K562 (cell line): ENCODE results near the gene ANKMY1. TPM values are rescaled to one million over a fixed set of nuclear protein-coding genes. Genes with fewer than 3 reads are reported as not detected.
A peak's percentile ranks its signal among the peaks of the same experiment; 100 is the strongest.

Experiments used
- ATAC-seq: fragments of 200-7000 bp; cut with Tn5 transposase; 3 replicates; pipeline ENCODE4 v1.9.1; 2020; ENCODE audit warnings: moderate library complexity
- BruUV-seq: library from RNA; stranded (reverse); fragments of 400-500 nt; replicated peaks from 2 replicates; lab custom pipeline; 2021; lab: Mats Ljungman, UMichigan
- CTCF ChIA-PET: fragments of 300-600 bp; formaldehyde crosslinking; extraction: SDS; loops from one replicate; lab custom pipeline; 2021; ENCODE audit warnings: low intra/inter-chr PET ratio; lab: Yijun Ruan, JAX
- POLR2A ChIA-PET: fragments of 300-600, 350-650 bp; sonication (Branson Sonifier 250); formaldehyde crosslinking; extraction: SDS; loops from one replicate; lab custom pipeline; 2021; ENCODE audit warnings: antibody characterized with exemption, inconsistent platforms; lab: Yijun Ruan, JAX
- DNase-seq, 4 experiments: peaks; one replicate each; pipeline versions ENCODE4 v3.0.0 to v3.0.0-alpha.2; 2011 to 2018; ENCODE audit warnings: low spot score in 3 of 4, mixed read lengths in 3 of 4; ENCODE audit errors: extremely low read depth in 1 of 4
- FAIRE-seq: peaks from 2 replicates; lab custom pipeline; 2011; peaks lifted over from hg19 to GRCh38; lab: Jason Lieb, UNC
- H2AFZ ChIP-seq: 2 replicates; pipeline ENCODE4 v1.6.0; 2011; ENCODE audit warnings: low read depth, low read length, control low read depth, inconsistent platforms
- H3K27ac ChIP-seq: fragments of 200-600 bp; 3 replicates; pipeline ENCODE4 v1.8.0; 2011; ENCODE audit warnings: low read depth, mild to moderate bottlenecking, control low read depth, inconsistent platforms, low read length, moderate library complexity, mixed read lengths; ENCODE audit errors: extremely low read depth
- H3K27me3 ChIP-seq, 2 experiments: fragments of 300-600 bp in 1 of 2; 2 replicates in 1 of 2; 3 replicates in 1 of 2; pipeline versions ENCODE4 v1.6.0 to v1.8.0; 2011; ENCODE audit warnings: inconsistent platforms in 2 of 2, low read length in 2 of 2, mild to moderate bottlenecking in 1 of 2, mixed read lengths in 1 of 2, moderate library complexity in 1 of 2; ENCODE audit not compliant: control insufficient read depth in 2 of 2, insufficient read depth in 2 of 2
- H3K36me3 ChIP-seq: fragments of 300-600 bp; 3 replicates; pipeline ENCODE4 v1.8.0; 2011; ENCODE audit warnings: mild to moderate bottlenecking, low read length, inconsistent platforms; ENCODE audit not compliant: control insufficient read depth, insufficient read depth
- H3K4me1 ChIP-seq, 2 experiments: fragments of 200-600 bp in 1 of 2; replicated peaks in 1 of 2; 2 replicates in 1 of 2; 3 replicates in 1 of 2; pipeline versions ENCODE4 v1.5.1 to v1.8.0; 2011; ENCODE audit warnings: inconsistent platforms in 2 of 2, low read length in 2 of 2, mild to moderate bottlenecking in 1 of 2, mixed read lengths in 1 of 2, moderate library complexity in 1 of 2; ENCODE audit not compliant: control insufficient read depth in 2 of 2, insufficient read depth in 2 of 2
- H3K4me2 ChIP-seq: 2 replicates; pipeline ENCODE4 v1.6.1; 2011; ENCODE audit warnings: low read length, control low read depth, inconsistent platforms, mixed read lengths; ENCODE audit not compliant: insufficient read depth
- H3K4me3 ChIP-seq: fragments of 200-600 bp; sonication (generic), shearing (Covaris generic); 2 replicates; pipeline ENCODE4 v1.5.1; 2016; ENCODE audit warnings: control low read depth, inconsistent platforms
- H3K79me2 ChIP-seq: fragments of 200-600 bp; 3 replicates; pipeline ENCODE4 v1.8.0; 2011; ENCODE audit warnings: low read length, inconsistent platforms; ENCODE audit not compliant: control insufficient read depth, insufficient read depth
- H3K9ac ChIP-seq, 2 experiments: 2 replicates each; pipeline versions ENCODE4 v1.6.0 to v1.6.1; 2011; ENCODE audit warnings: low read depth in 2 of 2, low read length in 2 of 2, control low read depth in 1 of 2, inconsistent platforms in 1 of 2, mild to moderate bottlenecking in 1 of 2, mixed read lengths in 1 of 2; ENCODE audit not compliant: insufficient read depth in 1 of 2
- H3K9me1 ChIP-seq: one replicate; pipeline ENCODE4 v1.6.0; 2011; ENCODE audit warnings: inconsistent platforms, mild to moderate bottlenecking, low read length, moderate library complexity; ENCODE audit not compliant: control insufficient read depth, insufficient read depth
- H3K9me3 ChIP-seq: replicated peaks from 2 replicates; pipeline ENCODE4 v1.5.1; 2011; ENCODE audit warnings: low read depth, low read length, inconsistent platforms; ENCODE audit not compliant: control insufficient read depth, insufficient read depth
- H4K20me1 ChIP-seq: replicated peaks from 2 replicates; pipeline ENCODE4 v1.6.1; 2011; ENCODE audit warnings: low read length, inconsistent platforms, mixed read lengths; ENCODE audit not compliant: control insufficient read depth, insufficient read depth
- MTA1 ChIP-seq: fragments of 450-650 bp; IDR thresholded peaks from 2 replicates; pipeline ENCODE4 v1.6.1; 2017; ENCODE audit warnings: borderline replicate concordance
- NRF1 ChIP-seq, 2 experiments: fragments of 450-650 bp; IDR thresholded peaks in 1 of 2; conservative IDR thresholded peaks in 1 of 2; 2 replicates each; pipeline ENCODE4 v1.6.1; 2014; ENCODE audit warnings: mild to moderate bottlenecking in 2 of 2
- RCOR1 ChIP-seq, 2 experiments: IDR thresholded peaks; 2 replicates each; pipeline ENCODE4 v1.6.1; 2012; ENCODE audit warnings: low read depth in 2 of 2, low read length in 2 of 2, borderline replicate concordance in 1 of 2, improper control_type of control experiment in 1 of 2
- UBTF ChIP-seq, 2 experiments: IDR thresholded peaks; 2 replicates each; pipeline ENCODE4 v1.6.1; 2012; ENCODE audit warnings: improper control_type of control experiment in 2 of 2, low read depth in 2 of 2, low read length in 2 of 2, borderline replicate concordance in 1 of 2
- ZFX ChIP-seq: sonication (generic); formaldehyde crosslinking; IDR thresholded peaks from 2 replicates; pipeline ENCODE4 v1.8.0; 2022; ENCODE audit warnings: mild to moderate bottlenecking, missing genetic modification reagents, moderate library complexity
- WGBS: fragments of 100-300 bp; shearing (Covaris generic); methylation state at CpG from one replicate; pipeline ENCODE4 v1.1.6; 2016; ENCODE audit warnings: low coverage, mixed read lengths; ENCODE audit not compliant: insufficient coverage; ENCODE audit errors: missing lambda C conversion rate; 5-methylcytosine and 5-hydroxymethylcytosine counted together
- in situ Hi-C: fragments of 300-500 bp; cut with MboI; formaldehyde crosslinking; loops from 4 replicates; pipeline ENCODE4 v1.15.0; 2018; ENCODE audit warnings: inconsistent platforms, mixed read lengths
- intact Hi-C: fragments of 100-400 bp; cut with micrococcal nuclease; formaldehyde crosslinking; loops from 2 replicates; pipeline ENCODE4 v1.14.2; 2022
- polyA plus RNA-seq, 8 experiments: library from polyadenylated mRNA; depleted of rRNA in 4 of 8; stranded (reverse) in 5 of 8; unstranded in 3 of 8; fragments of >200 nt; fragmentation: Nextera tagmentation in 2 of 8; fragmentation: Illumina TruSeq in 1 of 8; extraction: Ambion mirVana in 2 of 8; extraction: Trizol in 1 of 8; gene quantifications; 2 replicates each; pipeline versions ENCODE4 v1.2.1 to v1.2.3, GENCODE V29; 2011 to 2014; ENCODE audit warnings: inconsistent platforms in 1 of 8, missing spikeins in 1 of 8
- total RNA-seq, 7 experiments: library from RNA; depleted of rRNA in 6 of 7; stranded (reverse); fragments of >200 nt in 6 of 7; fragmentation: Illumina TruSeq in 2 of 7; extraction: Trizol in 2 of 7; gene quantifications; 2 replicates each; pipeline versions ENCODE4 v1.2.1 to v1.2.3, GENCODE V29; 2011 to 2021; ENCODE audit warnings: low replicate concordance in 1 of 7

The ANKMY1 gene
- total and polyA plus RNA-seq, 9 of the 15 experiments (the other 6 are each of a cell fraction or from before 2014, with no cell fraction given), result 0.75 to 15.1 (median 11.7) TPM

GRCh38 chr2:240435948-240436682, 121.7 kb downstream of the ANKMY1 start:
- POLR2A ChIA-PET, result interaction anchor here (0.5 to 0.7 kb wide), 2 partner anchors 76 to 136 kb away, joined by 3 to 4 read pairs; no protein-coding TSS in a partner anchor
- peaks cover 6 to 39% of the 10 kb centered on the region in 2 experiments; a peak in 4 of 5 replicates for H3K27me3 ChIP-seq
- H3K4me2 ChIP-seq, result no peak overlapping the region
- H3K9me3 ChIP-seq, result no peaks in the 10 kb centered on the region
- no peak for FAIRE-seq
- peak overlapping the region; percentile 39 for H3K4me3 ChIP-seq
- CTCF ChIA-PET, result interaction anchor here (2.8 kb wide), 1 partner anchor 203 kb away, joined by 24 read pairs; no protein-coding TSS in a partner anchor
- WGBS, result 10% methylated on average over 19 of the region's 88 CpGs
- H3K36me3 ChIP-seq, result no peaks in the 10 kb centered on the region
- H3K27ac ChIP-seq, result no peak overlapping the region
- H3K9me1 ChIP-seq, result peaks cover 2% of the 10 kb centered on the region
- peak overlapping the region in 1 of 2 experiments; percentile 82; a peak in 2 of 4 replicates for H3K9ac ChIP-seq
- in situ Hi-C loops, result loop anchor here (5.0 kb wide), 1 partner anchor 204 kb away; no protein-coding TSS in a partner anchor
- H3K4me1 ChIP-seq, result peaks cover 0 to 33% of the 10 kb centered on the region in 2 experiments; a peak in 3 of 5 replicates
- peak in 1 of 4 experiments; percentile 27 for DNase-seq
- intact Hi-C loops, result no loop called here
- H4K20me1 ChIP-seq, result peaks cover 12% of the 10 kb centered on the region; the same call in 1 of the 2 replicates
- no peak; the same call in 2 of the 3 replicates for ATAC-seq
- H3K79me2 ChIP-seq, result no peaks in the 10 kb centered on the region
- H2AFZ ChIP-seq, result peak overlapping the region; percentile 59; the same call in 1 of the 2 replicates
- TF ChIP-seq ZFX (CRISPR knock-in tag) (peak; percentile 14; the same call in 1 of the 2 replicates), NRF1 (conservative IDR thresholded peaks at IDR 0.05 in 1 of 2, IDR thresholded peaks at IDR 0.05 in 1 of 2) (0 out of 4 replicates have a peak, but pooled peaks of 1 of the 2 experiments have one; percentile 5), MTA1 (no peak), RCOR1 (IDR thresholded peaks at IDR 0.05; ENCODE audit: borderline replicate concordance in 1 of 2, low read depth in 2 of 2, low read length in 2 of 2) (no peak), UBTF (IDR thresholded peaks at IDR 0.05; ENCODE audit: borderline replicate concordance in 1 of 2, low read depth in 2 of 2, low read length in 2 of 2) (peak in 1 of 2 experiments; percentile 46; a peak in 1 of 4 replicates)
- BruUV-seq, result no TSS peak
